CD4-positive, alpha-beta T cell (primary cell): ENCODE results near the gene NRIP1. TPM values are rescaled to one million over a fixed set of nuclear protein-coding genes. Genes with fewer than 3 reads are reported as not detected.

ENCODE experiments used
- ATAC-seq: fragments of 200-7000 bp; cut with Tn5 transposase; one replicate; pipeline ENCODE4 v1.10.0; 2022; ENCODE audit warnings: mild to moderate bottlenecking; ENCODE audit not compliant: poor library complexity
- CTCF ChIA-PET: fragments of 350-600 bp; sonication (Branson Sonifier 250); formaldehyde crosslinking; loops from one replicate; lab custom pipeline; 2021; ENCODE audit warnings: antibody characterized with exemption, inconsistent platforms; lab: Charles Lee
- POLR2A ChIA-PET: fragments of 350-600 bp; sonication (Branson Sonifier 250); formaldehyde crosslinking; loops from one replicate; lab custom pipeline; 2021; ENCODE audit warnings: antibody characterized with exemption, inconsistent platforms; lab: Charles Lee
- DNase-seq, 14 experiments: peaks; one replicate each; pipeline ENCODE4 v3.0.0-alpha.2; 2013 to 2020; ENCODE audit warnings: mixed read lengths in 2 of 14
- H3K27ac ChIP-seq, 2 donors: one replicate each; pipeline versions ENCODE4 v1.5.1 to v1.7.0; 2013; ENCODE audit warnings: low read length in 2 of 2, low read depth in 1 of 2, mild to moderate bottlenecking in 1 of 2
- H3K27me3 ChIP-seq, 2 experiments: 1 replicate in 1 of 2; 2 replicates in 1 of 2; pipeline versions ENCODE4 v1.6.1 to v1.7.0; 2013; ENCODE audit warnings: low read length in 2 of 2, control low read depth in 1 of 2, mild to moderate bottlenecking in 1 of 2, moderate library complexity in 1 of 2; ENCODE audit not compliant: insufficient read depth in 2 of 2, control insufficient read depth in 1 of 2
- H3K36me3 ChIP-seq: one replicate; pipeline ENCODE4 v1.6.1; 2013; ENCODE audit warnings: low read length, control low read depth; ENCODE audit not compliant: insufficient read depth
- H3K4me1 ChIP-seq: one replicate; pipeline ENCODE4 v1.6.1; 2013; ENCODE audit warnings: low read length, control low read depth; ENCODE audit not compliant: insufficient read depth
- H3K4me3 ChIP-seq: one replicate; pipeline ENCODE4 v1.5.1; 2013; ENCODE audit warnings: mild to moderate bottlenecking, low read length, moderate library complexity
- H3K9me3 ChIP-seq, 2 experiments: 1 replicate in 1 of 2; 2 replicates in 1 of 2; pipeline versions ENCODE4 v1.6.1 to v1.7.0; 2013; ENCODE audit warnings: low read length in 2 of 2, mild to moderate bottlenecking in 2 of 2, control low read depth in 1 of 2, moderate library complexity in 1 of 2; ENCODE audit not compliant: control insufficient read depth in 1 of 2, insufficient read depth in 1 of 2
- H3K27ac Mint-ChIP-seq: one replicate; pipeline ENCODE4 v1.8.0; 2020; ENCODE audit warnings: mixed read lengths
- H3K27me3 Mint-ChIP-seq: one replicate; pipeline ENCODE4 v1.8.0; 2021; ENCODE audit warnings: mixed read lengths
- H3K36me3 Mint-ChIP-seq: one replicate; pipeline ENCODE4 v1.8.0; 2021; ENCODE audit warnings: low read depth, mixed read lengths
- H3K4me1 Mint-ChIP-seq: one replicate; pipeline ENCODE4 v1.8.0; 2021; ENCODE audit warnings: low read depth, mixed read lengths
- H3K4me3 Mint-ChIP-seq: one replicate; pipeline ENCODE4 v1.8.0; 2020; ENCODE audit warnings: mild to moderate bottlenecking, mixed read lengths
- H3K9me3 Mint-ChIP-seq: one replicate; pipeline ENCODE4 v1.8.0; 2020; ENCODE audit warnings: mixed read lengths
- intact Hi-C, 2 experiments: fragments of 100-400 bp; cut with DNase I in 1 of 2; cut with micrococcal nuclease in 1 of 2; formaldehyde crosslinking; loops; one replicate each; pipeline versions ENCODE4 v1.15.1 to v1.9.0; 2023 to 2025; cut with DNase I, micrococcal nuclease
- total RNA-seq, 174 experiments: library from RNA in 2 of 174; stranded (reverse) in 2 of 174; gene quantifications; one replicate each; pipeline ENCODE4 v1.2.3 and lab custom pipeline; 2021 to 2026
- TF ChIP-seq, protein P1 (sequence below): fragments of 200-600 bp; IDR thresholded peaks from one replicate; pipeline ENCODE4 v1.8.0; 2022; ENCODE audit warnings: antibody characterized with exemption, mild to moderate bottlenecking

NRIP1 gene
- total RNA-seq, 2 experiments from 2014 or later: 41.6 to 50.1 TPM

DNA sequence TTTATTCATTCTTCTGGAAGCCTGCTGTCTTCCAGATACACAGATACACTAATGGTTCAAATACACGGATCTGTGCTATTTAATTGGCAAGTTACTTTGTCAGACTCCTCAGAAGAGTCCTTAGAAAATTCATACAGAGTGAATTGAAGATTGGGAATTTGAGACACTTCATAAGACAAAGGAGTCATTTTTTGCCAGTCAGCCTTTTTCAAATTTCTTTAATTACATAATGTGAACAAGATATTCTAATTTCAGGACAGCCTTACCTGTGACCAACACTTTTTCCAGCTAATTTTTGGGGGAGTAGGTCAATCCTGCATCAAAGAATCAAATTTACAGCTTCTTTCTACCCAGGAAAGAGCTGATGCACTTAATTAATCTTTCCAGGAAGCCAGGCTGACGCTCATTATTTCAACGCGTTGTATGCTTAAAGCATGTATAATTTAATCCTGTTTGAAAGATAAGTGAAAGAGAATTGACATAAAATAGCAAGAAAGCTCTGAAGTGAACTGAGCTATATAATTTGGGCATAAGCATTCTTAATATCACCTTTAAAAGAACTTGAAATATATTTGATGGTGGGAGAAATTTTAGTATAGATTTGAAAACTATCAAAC, 12.8 kb upstream of the NRIP1 start:
- no peak overlapping the region for H3K4me3 Mint-ChIP-seq
- Histone ChIP-seq H3K27ac (no peak overlapping the region), H3K9me3 (no peaks in the 10 kb centered on the region), H3K36me3 (no peaks in the 10 kb centered on the region), H3K4me1 (no peaks in the 10 kb centered on the region), H3K27me3 (peaks cover 0 to 4% of the 10 kb centered on the region in 2 experiments), H3K4me3 (no peak overlapping the region)
- TF ChIP-seq, protein P1, sequence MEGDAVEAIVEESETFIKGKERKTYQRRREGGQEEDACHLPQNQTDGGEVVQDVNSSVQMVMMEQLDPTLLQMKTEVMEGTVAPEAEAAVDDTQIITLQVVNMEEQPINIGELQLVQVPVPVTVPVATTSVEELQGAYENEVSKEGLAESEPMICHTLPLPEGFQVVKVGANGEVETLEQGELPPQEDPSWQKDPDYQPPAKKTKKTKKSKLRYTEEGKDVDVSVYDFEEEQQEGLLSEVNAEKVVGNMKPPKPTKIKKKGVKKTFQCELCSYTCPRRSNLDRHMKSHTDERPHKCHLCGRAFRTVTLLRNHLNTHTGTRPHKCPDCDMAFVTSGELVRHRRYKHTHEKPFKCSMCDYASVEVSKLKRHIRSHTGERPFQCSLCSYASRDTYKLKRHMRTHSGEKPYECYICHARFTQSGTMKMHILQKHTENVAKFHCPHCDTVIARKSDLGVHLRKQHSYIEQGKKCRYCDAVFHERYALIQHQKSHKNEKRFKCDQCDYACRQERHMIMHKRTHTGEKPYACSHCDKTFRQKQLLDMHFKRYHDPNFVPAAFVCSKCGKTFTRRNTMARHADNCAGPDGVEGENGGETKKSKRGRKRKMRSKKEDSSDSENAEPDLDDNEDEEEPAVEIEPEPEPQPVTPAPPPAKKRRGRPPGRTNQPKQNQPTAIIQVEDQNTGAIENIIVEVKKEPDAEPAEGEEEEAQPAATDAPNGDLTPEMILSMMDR: no peak
- H3K27ac Mint-ChIP-seq: no peak overlapping the region
- ChIA-PET CTCF (interaction anchor here (1.1 kb wide), 1 partner anchor 46 kb away, joined by 3 read pairs; no protein-coding TSS in a partner anchor), POLR2A (no interaction called here)
- no peaks in the 10 kb centered on the region for H3K9me3 Mint-ChIP-seq
- H3K27me3 Mint-ChIP-seq: no peaks in the 10 kb centered on the region
- ATAC-seq (no peak), DNase-seq (no peak)
- H3K36me3 Mint-ChIP-seq: no peaks in the 10 kb centered on the region
- intact Hi-C loops: no loop called here
- no peaks in the 10 kb centered on the region for H3K4me1 Mint-ChIP-seq

DNA sequence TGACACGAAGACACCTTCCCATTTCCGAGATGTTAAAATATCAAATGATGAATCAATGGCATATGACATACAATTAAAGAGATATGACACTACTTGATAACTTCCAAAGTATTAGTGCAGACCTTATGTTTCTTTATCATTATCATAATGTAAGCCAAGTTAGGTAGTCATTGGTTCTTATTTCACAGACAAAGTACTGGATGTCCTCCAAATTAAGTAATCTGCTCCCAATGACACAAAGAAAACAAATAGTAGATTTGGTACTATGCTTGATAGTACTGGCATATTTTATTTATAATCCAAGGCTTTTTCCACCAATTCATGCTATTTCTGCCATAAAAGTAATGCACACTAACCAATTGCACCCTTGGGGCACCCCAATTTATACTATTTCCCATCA, 11.9 kb upstream of the NRIP1 start:
- no peak overlapping the region for H3K4me3 Mint-ChIP-seq
- CTCF ChIA-PET: no interaction called here
- no peaks in the 10 kb centered on the region for H3K4me1 Mint-ChIP-seq
- Histone ChIP-seq H3K27me3 (peaks cover 0 to 2% of the 10 kb centered on the region in 2 experiments), H3K4me3 (no peak overlapping the region), H3K9me3 (no peaks in the 10 kb centered on the region), H3K36me3 (no peaks in the 10 kb centered on the region), H3K27ac (no peak overlapping the region), H3K4me1 (no peaks in the 10 kb centered on the region)
- POLR2A ChIA-PET: no interaction called here
- intact Hi-C loops: no loop called here
- no peaks in the 10 kb centered on the region for H3K36me3 Mint-ChIP-seq
- no peaks in the 10 kb centered on the region for H3K27me3 Mint-ChIP-seq
- TF ChIP-seq, protein P1: no peak
- ATAC-seq: no peak
- DNase-seq: no peak
- H3K27ac Mint-ChIP-seq: no peak overlapping the region
- no peaks in the 10 kb centered on the region for H3K9me3 Mint-ChIP-seq

- ChIA-PET POLR2A (no interaction called here), CTCF (interaction anchor here (0.7 kb wide), 1 partner anchor 150 kb away, joined by 3 read pairs; no protein-coding TSS in a partner anchor)
- DNase-seq (no peak), ATAC-seq (no peak)
- no peaks in the 10 kb centered on the region for H3K36me3 ChIP-seq
- Mint-ChIP-seq H3K9me3 (no peaks in the 10 kb centered on the region), H3K27ac (no peak overlapping the region), H3K4me3 (no peak overlapping the region), H3K36me3 (peaks cover 4% of the 10 kb centered on the region), H3K27me3 (peaks cover 5% of the 10 kb centered on the region), H3K4me1 (peaks cover 8% of the 10 kb centered on the region)
- no peaks in the 10 kb centered on the region for H3K9me3 ChIP-seq
- H3K4me1 ChIP-seq: no peaks in the 10 kb centered on the region
- H3K4me3 ChIP-seq: no peak overlapping the region
- H3K27ac ChIP-seq: no peak overlapping the region
- TF ChIP-seq, protein P1: no peak
- no peaks in the 10 kb centered on the region for H3K27me3 ChIP-seq
- intact Hi-C loops: loop anchor here in 1 of 2 experiments (5.0 kb wide), 1 partner anchor 666 kb away; no protein-coding TSS in a partner anchor
These were observed 6.2 kb upstream of the NRIP1 start for GRCh38 chr21:15071009-15071408.
